GM12874 (cell line): ENCODE measurements around the gene POU4F1.

Source experiments
- CTCF ChIP-seq: IDR thresholded peaks from 2 replicates; pipeline ENCODE4 v1.5.1; 2011; ENCODE audit warnings: low read depth, mild to moderate bottlenecking, control low read depth, low read length, moderate library complexity; ENCODE audit not compliant: insufficient read depth

POU4F1 gene

GRCh38 chr13:78631077-78631476 lies 27.7 kb upstream of the POU4F1 start:
- TF ChIP-seq CTCF, result no peak

GRCh38 chr13:78630511-78630910 lies 27.2 kb upstream of the POU4F1 start:
- TF ChIP-seq CTCF, result no peak

- TF ChIP-seq CTCF, result no peak
These were observed 22.0 kb upstream of the POU4F1 start for GRCh38 chr13:78625384-78625783.

GRCh38 chr13:78623132-78623531 lies 19.8 kb upstream of the POU4F1 start:
- TF ChIP-seq CTCF, result no peak

GRCh38 chr13:78620936-78621470 lies 17.7 kb upstream of the POU4F1 start:
- no peak for TF ChIP-seq CTCF

GRCh38 chr13:78618411-78618810 lies 15.1 kb upstream of the POU4F1 start:
- no peak for TF ChIP-seq CTCF

- no peak for TF ChIP-seq CTCF
These were observed 7.7 kb upstream of the POU4F1 start for GRCh38 chr13:78611040-78611439.
